ENCODE measurements around the gene CABCOCO1.

Gene CABCOCO1

DNA sequence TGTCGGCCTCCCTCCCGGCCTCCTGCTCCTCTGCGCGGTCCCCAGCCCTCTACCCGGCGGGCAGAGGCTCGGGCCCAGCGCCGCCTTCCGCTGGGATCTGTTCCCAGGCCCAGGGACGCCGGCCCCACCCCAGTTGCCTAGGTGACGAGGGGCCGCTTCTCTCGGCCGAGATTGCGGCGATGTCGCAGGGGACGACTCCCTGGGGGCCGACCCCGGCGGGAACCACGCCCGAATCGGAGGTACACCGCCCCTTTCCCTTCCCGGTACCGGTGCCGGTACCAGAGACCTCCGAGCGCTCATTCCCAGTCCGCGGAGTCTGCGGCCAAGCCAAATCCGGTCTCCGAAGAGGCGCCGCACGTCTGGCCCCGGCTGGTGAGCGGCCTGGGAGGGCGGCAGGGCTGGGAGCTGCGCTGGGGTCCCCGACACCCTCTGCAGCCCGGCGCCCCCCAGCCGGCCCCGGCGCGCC lies at the start of gene CABCOCO1:
Gene CABCOCO1, plus strand, starts transcription at position 136 of the 466 bp plus-strand sequence. Its CDS starts 44 bp downstream, at position 180.
- no peak for DNase-seq (ENCODE audit: low spot score)
- FAIRE-seq = no peak

DNA sequence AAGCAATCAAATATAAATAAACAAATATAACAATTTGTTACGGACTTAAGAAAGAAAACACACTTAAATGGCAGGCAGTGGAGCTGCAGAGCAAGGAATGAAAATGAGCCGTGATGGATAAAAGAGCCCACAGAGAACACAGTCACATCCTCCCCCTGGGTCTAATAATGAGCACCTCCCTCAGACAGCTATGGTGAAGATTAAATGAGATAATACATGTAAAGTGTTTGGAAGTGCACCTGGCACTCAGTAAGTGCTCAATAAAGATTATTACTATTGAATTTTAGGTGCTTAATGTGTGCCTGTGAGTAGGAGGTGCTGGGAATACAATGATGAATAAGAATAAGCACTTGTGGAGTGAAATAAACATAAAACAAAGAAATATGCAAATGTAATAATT lies 49.1 kb upstream of the CABCOCO1 start:
- FAIRE-seq (no peak), DNase-seq (ENCODE audit: low spot score) (no peak)

DNA sequence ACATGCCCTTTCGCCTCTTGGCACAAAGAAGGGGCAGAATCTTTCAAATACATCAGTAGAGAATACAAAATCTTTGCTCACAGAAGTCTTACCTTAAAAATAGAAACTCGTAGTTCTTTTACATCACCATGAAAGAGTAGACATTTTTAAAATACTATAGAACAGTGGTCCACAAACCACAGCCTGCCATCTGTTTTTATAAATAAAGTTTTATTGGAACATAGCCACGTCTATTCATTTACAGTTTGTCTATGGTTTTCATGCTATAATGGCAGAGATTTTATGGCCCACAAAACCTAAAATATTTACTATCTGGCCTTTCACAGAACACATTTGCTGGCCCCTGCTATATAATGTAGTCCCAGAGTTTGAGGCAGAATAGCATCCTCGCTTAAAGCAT lies 46.1 kb upstream of the CABCOCO1 start:
- FAIRE-seq (no peak), DNase-seq (ENCODE audit: low spot score) (no peak)

DNA sequence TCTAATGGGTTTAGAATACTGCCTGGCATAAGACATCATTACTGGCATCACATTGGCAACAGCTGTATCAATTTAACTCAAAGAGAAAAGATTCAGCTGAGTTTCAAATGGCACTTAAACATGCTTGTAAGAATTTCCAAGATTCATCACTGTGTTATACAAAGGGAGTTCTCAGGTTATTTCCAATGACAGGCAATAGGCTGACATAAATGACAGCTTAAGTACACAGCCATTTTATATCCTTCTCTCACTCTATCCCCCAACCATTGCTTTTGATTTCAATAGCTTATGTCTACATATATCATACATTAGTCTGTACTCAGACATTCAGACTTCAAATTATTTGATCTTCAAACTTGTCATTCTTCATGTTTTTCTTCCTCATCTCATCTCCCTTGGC lies 45.5 kb upstream of the CABCOCO1 start:
- FAIRE-seq (no peak), DNase-seq (ENCODE audit: low spot score) (no peak)

DNA sequence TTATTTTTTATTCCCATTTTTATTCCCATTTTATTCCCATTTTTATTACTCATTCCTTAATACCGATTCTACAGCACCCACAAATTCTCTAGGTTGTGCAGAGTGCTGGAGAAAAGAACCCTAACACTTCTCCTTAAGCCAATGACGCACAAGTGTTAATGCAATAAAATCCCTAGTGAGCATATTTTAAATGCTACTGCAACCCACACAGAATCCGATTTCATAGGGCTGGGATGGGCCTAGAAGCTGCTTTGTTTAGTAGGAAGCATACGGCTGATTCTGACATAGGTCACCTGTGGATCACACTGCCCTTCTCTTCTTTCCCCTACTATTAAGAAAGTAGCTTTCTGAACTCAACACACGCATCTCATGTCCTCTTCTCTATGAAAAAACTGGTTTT lies 45.1 kb upstream of the CABCOCO1 start:
- DNase-seq (ENCODE audit: low spot score) (no peak), FAIRE-seq (no peak)

DNA sequence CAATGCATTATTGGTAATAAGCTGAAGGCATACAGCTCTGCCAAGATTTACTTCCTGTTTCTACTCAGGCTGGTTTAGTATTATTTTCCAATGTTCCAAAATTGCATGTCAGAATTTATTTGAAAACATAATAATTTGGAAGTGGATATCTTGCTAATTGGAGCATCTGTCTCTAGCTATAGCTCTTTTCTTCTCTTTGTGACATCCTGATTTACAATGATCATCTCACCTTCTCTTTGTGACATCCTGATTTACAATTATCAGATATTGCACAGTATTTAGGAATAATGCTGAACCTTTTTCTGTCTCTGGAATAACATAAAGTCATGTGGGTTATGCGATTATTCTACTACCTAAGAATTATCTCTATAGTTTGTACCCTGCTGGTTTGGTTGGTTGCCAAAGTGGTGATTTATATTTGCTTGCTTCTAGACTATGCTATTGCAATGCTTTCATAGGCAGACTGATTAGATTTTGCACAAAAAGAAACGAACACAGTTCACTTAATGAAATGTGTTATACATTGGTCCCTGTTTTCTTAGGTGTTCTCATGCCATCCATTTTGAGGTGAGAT lies 44.3 kb upstream of the CABCOCO1 start:
- FAIRE-seq (no peak), DNase-seq (ENCODE audit: low spot score) (no peak)

DNA sequence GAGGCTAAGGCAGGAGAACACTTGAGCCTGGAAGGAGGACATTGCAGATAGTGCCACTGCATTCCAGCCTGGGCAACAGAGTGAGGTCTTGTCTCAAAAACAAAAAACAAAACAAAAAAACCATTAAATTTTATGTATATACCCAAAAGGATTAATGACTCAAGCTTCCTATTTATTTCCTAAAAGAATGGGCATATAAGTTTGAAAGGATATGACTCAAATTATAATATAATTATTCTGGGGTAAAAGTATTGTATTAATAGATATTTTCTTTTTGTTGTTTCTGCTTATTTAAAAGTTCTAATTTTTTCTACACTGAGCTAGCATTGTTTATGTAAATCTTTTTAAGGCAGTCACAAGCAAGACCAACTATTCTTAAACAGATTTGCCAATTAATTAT lies 42.2 kb upstream of the CABCOCO1 start:
- DNase-seq (ENCODE audit: low spot score) = no peak
- FAIRE-seq = no peak

DNA sequence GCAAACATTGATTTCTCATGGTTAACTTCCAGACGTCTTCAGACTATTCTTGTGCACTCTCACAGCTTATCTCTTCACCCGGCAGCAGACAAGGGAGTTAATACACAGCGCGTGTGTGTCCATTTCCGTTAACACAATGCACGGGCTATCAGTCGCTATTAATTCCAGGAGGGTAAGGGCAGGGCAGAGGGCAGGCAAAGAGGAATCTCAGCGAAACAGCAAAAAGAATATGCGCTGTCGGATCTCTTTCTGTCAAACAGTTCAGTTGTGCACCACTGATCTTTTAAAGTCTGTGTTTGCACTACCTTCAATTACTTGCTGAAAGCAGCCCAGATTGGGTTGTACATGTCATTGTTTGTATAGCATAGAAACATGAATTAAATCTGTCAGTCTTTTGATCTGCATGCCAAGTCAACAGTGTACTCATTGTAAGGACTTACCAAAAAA lies 41.1 kb upstream of the CABCOCO1 start:
- DNase-seq (ENCODE audit: low spot score) = no peak
- no peak for FAIRE-seq

GRCh38 chr10:61623161-61623560 lies 39.6 kb upstream of the CABCOCO1 start:
- no peak for DNase-seq (ENCODE audit: low spot score)
- FAIRE-seq = no peak

GRCh38 chr10:61626209-61626608 lies 36.5 kb upstream of the CABCOCO1 start:
- FAIRE-seq (no peak), DNase-seq (ENCODE audit: low spot score) (no peak)

DNA sequence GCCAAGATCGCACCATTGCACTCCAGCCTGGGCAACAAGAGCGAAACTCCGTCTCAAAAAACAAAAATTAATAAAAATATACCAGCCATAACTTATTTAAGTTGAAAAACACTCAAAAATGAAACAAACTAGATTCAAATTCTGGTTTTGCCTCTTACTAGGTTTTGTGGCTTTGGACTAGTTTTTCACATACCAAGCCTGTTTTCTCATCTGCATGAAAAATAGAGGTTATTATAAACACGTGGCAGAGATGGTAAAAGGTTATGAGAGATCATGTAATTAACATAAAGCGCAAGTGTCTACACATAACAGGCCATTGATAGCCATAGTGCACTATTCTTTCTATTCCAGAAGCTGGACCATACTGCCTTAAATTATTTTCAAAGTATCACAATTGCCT lies 35.5 kb upstream of the CABCOCO1 start:
- FAIRE-seq (no peak), DNase-seq (ENCODE audit: low spot score) (no peak)

- DNase-seq (ENCODE audit: low spot score) = no peak
- FAIRE-seq = no peak
Observed at GRCh38 chr10:61628151-61628874, 34.4 kb upstream of the CABCOCO1 start.

GRCh38 chr10:61628875-61629513 lies 33.7 kb upstream of the CABCOCO1 start:
- DNase-seq (ENCODE audit: low spot score) (peak; percentile 64), FAIRE-seq (no peak)

- DNase-seq (ENCODE audit: low spot score) = no peak
- no peak for FAIRE-seq
Observed at GRCh38 chr10:61629576-61629975, 33.2 kb upstream of the CABCOCO1 start.

GRCh38 chr10:61632057-61632670 lies 30.6 kb upstream of the CABCOCO1 start:
- no peak for DNase-seq (ENCODE audit: low spot score)
- no peak for FAIRE-seq

GRCh38 chr10:61633665-61634064 lies 29.1 kb upstream of the CABCOCO1 start:
- no peak for FAIRE-seq
- no peak for DNase-seq (ENCODE audit: low spot score)

- FAIRE-seq = no peak
- DNase-seq (ENCODE audit: low spot score) = no peak
Observed at GRCh38 chr10:61634746-61635145, 28.0 kb upstream of the CABCOCO1 start.

DNA sequence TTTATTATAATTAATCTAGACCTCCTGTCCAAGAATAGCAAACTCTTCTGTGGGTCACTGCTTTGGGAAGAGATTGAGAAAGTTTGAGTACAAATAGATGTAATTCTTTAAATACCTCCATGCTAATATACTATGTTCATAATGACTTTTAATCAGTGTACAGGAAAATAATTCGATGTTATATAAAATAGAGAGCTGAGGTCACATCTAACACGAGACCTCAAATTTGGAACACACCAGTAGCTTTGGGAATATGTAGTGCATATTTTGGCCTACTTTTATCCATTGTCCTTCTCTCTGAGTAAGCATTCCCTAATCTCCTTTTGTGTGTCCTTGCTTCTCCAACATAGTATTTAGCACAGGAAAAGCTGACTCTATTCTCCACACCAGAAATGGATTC lies 27.3 kb upstream of the CABCOCO1 start:
- FAIRE-seq (no peak), DNase-seq (ENCODE audit: low spot score) (no peak)

GRCh38 chr10:61635932-61636331 lies 26.8 kb upstream of the CABCOCO1 start:
- FAIRE-seq = peak; percentile 70
- DNase-seq (ENCODE audit: low spot score) = peak; percentile 58

DNA sequence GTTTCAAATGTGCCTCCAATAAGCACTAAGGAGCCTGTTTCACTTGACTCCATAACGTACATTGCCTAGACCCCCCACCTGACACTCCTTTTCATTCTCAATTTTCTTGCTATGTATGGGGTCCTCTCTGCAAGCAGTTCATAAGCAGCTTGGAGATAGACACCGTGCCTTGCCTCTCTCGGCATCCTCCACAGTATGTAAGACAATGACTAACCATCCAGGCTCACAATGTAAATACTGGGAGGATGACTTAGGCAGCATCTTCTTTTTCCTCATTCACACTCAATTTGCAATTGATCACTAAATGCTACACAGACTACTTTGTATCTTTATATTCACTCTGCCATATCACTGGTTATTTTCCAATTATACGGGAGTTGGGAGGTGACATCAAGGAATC lies 22.8 kb upstream of the CABCOCO1 start:
- FAIRE-seq (no peak), DNase-seq (ENCODE audit: low spot score) (no peak)

- no peak for DNase-seq (ENCODE audit: low spot score)
- no peak for FAIRE-seq
Observed at GRCh38 chr10:61640856-61641255, 21.9 kb upstream of the CABCOCO1 start.

- DNase-seq (ENCODE audit: low spot score) (no peak), FAIRE-seq (no peak)
Observed at GRCh38 chr10:61642150-61642571, 20.6 kb upstream of the CABCOCO1 start.
